HFFc6 (cell line): ENCODE data around the gene P2RY2. TPM values are rescaled to one million over a fixed set of nuclear protein-coding genes. Genes with fewer than 3 reads are reported as not detected.

Source experiments
- DNase-seq: peaks from one replicate; pipeline ENCODE4 v3.0.0-alpha.2; 2018
- H3K27ac Mint-ChIP-seq: 2 replicates; pipeline ENCODE4 v1.8.0; 2020; ENCODE audit warnings: mild to moderate bottlenecking, mixed read lengths
- H3K27me3 Mint-ChIP-seq: 2 replicates; pipeline ENCODE4 v1.8.0; 2021; ENCODE audit warnings: mild to moderate bottlenecking, moderate library complexity, mixed read lengths; ENCODE audit not compliant: insufficient read depth
- H3K36me3 Mint-ChIP-seq: 2 replicates; pipeline ENCODE4 v1.8.0; 2021; ENCODE audit warnings: low read depth, mixed read lengths
- H3K4me1 Mint-ChIP-seq: 2 replicates; pipeline ENCODE4 v1.8.0; 2020; ENCODE audit warnings: low read depth, mixed read lengths
- H3K4me3 Mint-ChIP-seq: 2 replicates; pipeline ENCODE4 v1.8.0; 2020; ENCODE audit warnings: mild to moderate bottlenecking, moderate library complexity, mixed read lengths
- H3K9me3 Mint-ChIP-seq: 2 replicates; pipeline ENCODE4 v1.8.0; 2020; ENCODE audit warnings: mild to moderate bottlenecking, mixed read lengths
- CTCF ChIP-seq: fragments of 200-600 bp; sonication (generic); IDR thresholded peaks from 2 replicates; pipeline ENCODE4 v1.5.0; 2021; ENCODE audit warnings: antibody characterized with exemption, mild to moderate bottlenecking
- total RNA-seq, 6 experiments: library from RNA; stranded (reverse); fragmentation: NEBNext Ultra II Directional; extraction: Animal tissue kit (Norgen Biotek cat#: 25700); gene quantifications; 2 replicates in 1 of 6; 3 replicates in 5 of 6; pipeline ENCODE4 v1.2.3, GENCODE V29; 2021

Gene P2RY2
- total RNA-seq, 6 experiments from 2014 or later = 0.08 to 0.20 (median 0.16) TPM; not detected in 1

- H3K27ac Mint-ChIP-seq = no peak overlapping the region
- peaks cover 4% of the 10 kb centered on the region; the same call in 1 of the 2 replicates for H3K27me3 Mint-ChIP-seq
- TF ChIP-seq CTCF = no peak
- H3K4me3 Mint-ChIP-seq = no peak overlapping the region
- H3K4me1 Mint-ChIP-seq = peaks cover 17% of the 10 kb centered on the region
- DNase-seq = no peak
- no peaks in the 10 kb centered on the region for H3K9me3 Mint-ChIP-seq
- H3K36me3 Mint-ChIP-seq = no peaks in the 10 kb centered on the region
These were observed 57.3 kb downstream of the P2RY2 start for GRCh38 chr11:73275381-73275750.

- no peaks in the 10 kb centered on the region for H3K9me3 Mint-ChIP-seq
- DNase-seq = no peak
- H3K27me3 Mint-ChIP-seq = peaks cover 4% of the 10 kb centered on the region; the same call in 1 of the 2 replicates
- peaks cover 2% of the 10 kb centered on the region for H3K4me1 Mint-ChIP-seq
- no peak overlapping the region for H3K27ac Mint-ChIP-seq
- no peak overlapping the region for H3K4me3 Mint-ChIP-seq
- H3K36me3 Mint-ChIP-seq = no peaks in the 10 kb centered on the region
- no peak for TF ChIP-seq CTCF
These were observed 59.4 kb downstream of the P2RY2 start for GRCh38 chr11:73277467-73277866.

- Mint-ChIP-seq H3K27ac (no peak overlapping the region), H3K4me3 (no peak overlapping the region), H3K4me1 (no peaks in the 10 kb centered on the region), H3K9me3 (no peaks in the 10 kb centered on the region), H3K27me3 (peaks cover 2% of the 10 kb centered on the region; the same call in 1 of the 2 replicates), H3K36me3 (no peaks in the 10 kb centered on the region)
- DNase-seq = no peak
- TF ChIP-seq CTCF = no peak
These were observed 62.5 kb downstream of the P2RY2 start for GRCh38 chr11:73280626-73281025.

- H3K4me3 Mint-ChIP-seq = no peak overlapping the region
- H3K4me1 Mint-ChIP-seq = no peaks in the 10 kb centered on the region
- H3K36me3 Mint-ChIP-seq = no peaks in the 10 kb centered on the region
- DNase-seq = no peak
- H3K27ac Mint-ChIP-seq = no peak overlapping the region
- TF ChIP-seq CTCF = no peak
- H3K27me3 Mint-ChIP-seq = peaks cover 2% of the 10 kb centered on the region; the same call in 1 of the 2 replicates
- no peaks in the 10 kb centered on the region for H3K9me3 Mint-ChIP-seq
These were observed 63.2 kb downstream of the P2RY2 start for GRCh38 chr11:73281201-73281741.

- Mint-ChIP-seq H3K27ac (no peak overlapping the region), H3K4me3 (no peak overlapping the region), H3K9me3 (no peaks in the 10 kb centered on the region), H3K36me3 (no peaks in the 10 kb centered on the region), H3K27me3 (peaks cover 2% of the 10 kb centered on the region; the same call in 1 of the 2 replicates), H3K4me1 (no peaks in the 10 kb centered on the region)
- no peak for DNase-seq
- no peak for TF ChIP-seq CTCF
These were observed 63.9 kb downstream of the P2RY2 start for GRCh38 chr11:73281796-73282660.
